ENCODE data around the gene FKBP5. TPM values are rescaled to one million over a fixed set of nuclear protein-coding genes. Genes with fewer than 3 reads are reported as not detected.

The FKBP5 gene
- polyA plus RNA-seq, 1 experiment: 7.6 TPM

GRCh38 chr6:35647400-35647799 is 41.3 kb downstream of the FKBP5 start:
- Histone ChIP-seq H3K27me3 (ENCODE audit: control insufficient read depth, insufficient read depth, low read length) (no peaks in the 10 kb centered on the region), H3K27ac (ENCODE audit: low read depth, low read length) (no peak overlapping the region), H3K4me3 (ENCODE audit: low read depth, low read length) (no peak overlapping the region), H3K9me3 (ENCODE audit: control insufficient read depth, insufficient read depth, low read length) (no peaks in the 10 kb centered on the region)
- DNase-seq (ENCODE audit: low read depth, low spot score): no peak
- TF ChIP-seq, protein P1, sequence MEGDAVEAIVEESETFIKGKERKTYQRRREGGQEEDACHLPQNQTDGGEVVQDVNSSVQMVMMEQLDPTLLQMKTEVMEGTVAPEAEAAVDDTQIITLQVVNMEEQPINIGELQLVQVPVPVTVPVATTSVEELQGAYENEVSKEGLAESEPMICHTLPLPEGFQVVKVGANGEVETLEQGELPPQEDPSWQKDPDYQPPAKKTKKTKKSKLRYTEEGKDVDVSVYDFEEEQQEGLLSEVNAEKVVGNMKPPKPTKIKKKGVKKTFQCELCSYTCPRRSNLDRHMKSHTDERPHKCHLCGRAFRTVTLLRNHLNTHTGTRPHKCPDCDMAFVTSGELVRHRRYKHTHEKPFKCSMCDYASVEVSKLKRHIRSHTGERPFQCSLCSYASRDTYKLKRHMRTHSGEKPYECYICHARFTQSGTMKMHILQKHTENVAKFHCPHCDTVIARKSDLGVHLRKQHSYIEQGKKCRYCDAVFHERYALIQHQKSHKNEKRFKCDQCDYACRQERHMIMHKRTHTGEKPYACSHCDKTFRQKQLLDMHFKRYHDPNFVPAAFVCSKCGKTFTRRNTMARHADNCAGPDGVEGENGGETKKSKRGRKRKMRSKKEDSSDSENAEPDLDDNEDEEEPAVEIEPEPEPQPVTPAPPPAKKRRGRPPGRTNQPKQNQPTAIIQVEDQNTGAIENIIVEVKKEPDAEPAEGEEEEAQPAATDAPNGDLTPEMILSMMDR (IDR thresholded peaks at IDR 0.05; ENCODE audit: low read depth, low read length): no peak
- ChIA-PET POLR2A (no interaction called here), CTCF (interaction anchor here (2.3 kb wide), 1 partner anchor 23 kb away, joined by 9 read pairs; no protein-coding TSS in a partner anchor)

DNA sequence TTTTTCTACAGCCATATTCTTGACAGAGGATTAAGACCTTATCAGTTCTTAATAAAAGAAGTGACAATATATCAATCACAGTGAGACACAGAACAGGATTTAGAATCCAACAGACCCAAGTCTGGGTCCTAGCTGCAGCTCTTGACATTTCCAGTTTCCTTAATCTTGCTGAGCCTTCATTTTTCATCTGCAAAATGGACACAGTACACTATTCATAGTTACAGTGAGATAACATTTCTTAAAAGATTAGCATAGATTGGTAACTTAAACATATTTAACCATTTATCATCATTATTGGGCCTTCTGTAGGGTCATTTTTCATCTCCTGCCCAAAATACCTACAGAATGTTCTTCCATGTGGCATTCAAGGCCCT is 45.6 kb downstream of the FKBP5 start:
- ChIA-PET CTCF (interaction anchor here (0.7 to 2.4 kb wide), 4 partner anchors 18 to 94 kb away, joined by 3 to 6 read pairs (median 3); partner anchors contain the start of gene ARMC12), POLR2A (no interaction called here)
- Histone ChIP-seq H3K27me3 (ENCODE audit: control insufficient read depth, insufficient read depth, low read length) (no peaks in the 10 kb centered on the region), H3K4me3 (ENCODE audit: low read depth, low read length) (no peak overlapping the region), H3K27ac (ENCODE audit: low read depth, low read length) (no peak overlapping the region), H3K9me3 (ENCODE audit: control insufficient read depth, insufficient read depth, low read length) (no peaks in the 10 kb centered on the region)
- no peak for DNase-seq (ENCODE audit: low read depth, low spot score)
- TF ChIP-seq, protein P1 (IDR thresholded peaks at IDR 0.05; ENCODE audit: low read depth, low read length): no peak

DNA sequence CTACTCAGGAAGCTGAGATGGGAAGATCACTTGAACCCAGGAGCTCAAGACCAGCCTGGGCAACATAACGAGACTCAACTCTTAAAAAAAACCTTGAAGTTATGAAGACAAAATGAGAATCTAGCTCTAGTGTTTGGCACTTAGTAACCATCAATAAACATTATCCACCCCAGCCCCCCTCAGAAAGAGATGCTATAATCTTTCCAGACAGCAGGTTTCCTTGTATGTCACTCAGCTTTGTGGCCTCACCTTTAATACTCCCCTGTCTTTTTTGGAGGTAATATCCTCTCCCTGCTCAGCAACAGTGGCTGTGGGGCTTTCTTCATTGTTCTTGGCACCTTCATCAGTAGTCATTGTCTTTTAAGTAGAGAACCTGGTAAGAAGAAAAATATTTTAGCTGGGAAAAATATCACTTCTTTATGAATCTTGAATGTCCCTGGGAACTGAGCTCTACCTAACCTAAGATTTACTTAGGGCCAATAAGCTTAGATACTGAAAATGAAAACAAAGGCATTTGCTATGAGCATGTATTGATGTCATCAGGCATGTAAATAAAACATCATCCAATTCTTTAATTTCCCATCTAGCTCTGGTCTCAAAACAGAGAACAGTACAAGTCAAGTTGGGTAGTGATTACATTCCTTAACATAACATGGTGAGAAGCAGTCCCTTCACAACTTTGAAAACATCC is 46.1 kb downstream of the FKBP5 start:
- H3K27ac ChIP-seq (ENCODE audit: low read depth, low read length): no peak overlapping the region
- H3K27me3 ChIP-seq (ENCODE audit: control insufficient read depth, insufficient read depth, low read length): no peaks in the 10 kb centered on the region
- no peak overlapping the region for H3K4me3 ChIP-seq (ENCODE audit: low read depth, low read length)
- no peaks in the 10 kb centered on the region for H3K9me3 ChIP-seq (ENCODE audit: control insufficient read depth, insufficient read depth, low read length)
- ChIA-PET CTCF (interaction anchor here (0.7 to 2.4 kb wide), 5 partner anchors 18 to 120 kb away, joined by 3 to 6 read pairs (median 3); partner anchors contain the start of gene ARMC12), POLR2A (no interaction called here)
- no peak for DNase-seq (ENCODE audit: low read depth, low spot score)
- TF ChIP-seq, protein P1 (IDR thresholded peaks at IDR 0.05; ENCODE audit: low read depth, low read length): no peak

GRCh38 chr6:35640017-35640664 is 48.6 kb downstream of the FKBP5 start:
- no peak for DNase-seq (ENCODE audit: low read depth, low spot score)
- TF ChIP-seq, protein P1 (IDR thresholded peaks at IDR 0.05; ENCODE audit: low read depth, low read length): no peak
- H3K9me3 ChIP-seq (ENCODE audit: control insufficient read depth, insufficient read depth, low read length): no peaks in the 10 kb centered on the region
- H3K4me3 ChIP-seq (ENCODE audit: low read depth, low read length): no peak overlapping the region
- no peak overlapping the region for H3K27ac ChIP-seq (ENCODE audit: low read depth, low read length)
- CTCF ChIA-PET: interaction anchor here (0.9 to 1.0 kb wide), 2 partner anchors 97 to 118 kb away, joined by 3 to 8 read pairs; partner anchors contain the start of gene ARMC12
- POLR2A ChIA-PET: no interaction called here
- no peaks in the 10 kb centered on the region for H3K27me3 ChIP-seq (ENCODE audit: control insufficient read depth, insufficient read depth, low read length)

GRCh38 chr6:35638679-35639078 is 50.0 kb downstream of the FKBP5 start:
- CTCF ChIA-PET: interaction anchor here (0.5 to 1.9 kb wide), 2 partner anchors 14 to 318 kb away, joined by 3 to 12 read pairs; no protein-coding TSS in a partner anchor

More at GRCh38 chr6:35638679-35639078, 50.0 kb downstream of the FKBP5 start:
- no peak overlapping the region for H3K4me3 ChIP-seq (ENCODE audit: low read depth, low read length)
- no peak overlapping the region for H3K27ac ChIP-seq (ENCODE audit: low read depth, low read length)
- TF ChIP-seq, protein P1 (IDR thresholded peaks at IDR 0.05; ENCODE audit: low read depth, low read length): no peak
- no peak for DNase-seq (ENCODE audit: low read depth, low spot score)
- H3K9me3 ChIP-seq (ENCODE audit: control insufficient read depth, insufficient read depth, low read length): no peaks in the 10 kb centered on the region
- no peaks in the 10 kb centered on the region for H3K27me3 ChIP-seq (ENCODE audit: control insufficient read depth, insufficient read depth, low read length)
- POLR2A ChIA-PET: no interaction called here
